Subcutaneous adipose tissue (tissue), 4 donors: ENCODE data around the gene LRP10. TPM values are rescaled to one million over a fixed set of nuclear protein-coding genes. Genes with fewer than 3 reads are reported as not detected.

Experiments
- total RNA-seq, 4 donors: library from RNA; depleted of rRNA; stranded (reverse); fragments of >200 nt; gene quantifications; one replicate each; pipeline ENCODE4 v1.1.0, GENCODE V29; 2016
- TF ChIP-seq, protein P1 (sequence below): fragments of 450-650 bp; IDR thresholded peaks from one replicate; pipeline ENCODE4 v1.5.1; 2016; ENCODE audit warnings: low read depth, mild to moderate bottlenecking, control low read depth, antibody characterized with exemption, moderate library complexity

The LRP10 gene
- total RNA-seq, 4 donors from 2014 or later, result 38.8 to 87.0 (median 80.8) TPM

GRCh38 chr14:22841769-22842168 is 29.8 kb upstream of the LRP10 start:
- TF ChIP-seq, protein P1, sequence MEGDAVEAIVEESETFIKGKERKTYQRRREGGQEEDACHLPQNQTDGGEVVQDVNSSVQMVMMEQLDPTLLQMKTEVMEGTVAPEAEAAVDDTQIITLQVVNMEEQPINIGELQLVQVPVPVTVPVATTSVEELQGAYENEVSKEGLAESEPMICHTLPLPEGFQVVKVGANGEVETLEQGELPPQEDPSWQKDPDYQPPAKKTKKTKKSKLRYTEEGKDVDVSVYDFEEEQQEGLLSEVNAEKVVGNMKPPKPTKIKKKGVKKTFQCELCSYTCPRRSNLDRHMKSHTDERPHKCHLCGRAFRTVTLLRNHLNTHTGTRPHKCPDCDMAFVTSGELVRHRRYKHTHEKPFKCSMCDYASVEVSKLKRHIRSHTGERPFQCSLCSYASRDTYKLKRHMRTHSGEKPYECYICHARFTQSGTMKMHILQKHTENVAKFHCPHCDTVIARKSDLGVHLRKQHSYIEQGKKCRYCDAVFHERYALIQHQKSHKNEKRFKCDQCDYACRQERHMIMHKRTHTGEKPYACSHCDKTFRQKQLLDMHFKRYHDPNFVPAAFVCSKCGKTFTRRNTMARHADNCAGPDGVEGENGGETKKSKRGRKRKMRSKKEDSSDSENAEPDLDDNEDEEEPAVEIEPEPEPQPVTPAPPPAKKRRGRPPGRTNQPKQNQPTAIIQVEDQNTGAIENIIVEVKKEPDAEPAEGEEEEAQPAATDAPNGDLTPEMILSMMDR, result no peak

DNA sequence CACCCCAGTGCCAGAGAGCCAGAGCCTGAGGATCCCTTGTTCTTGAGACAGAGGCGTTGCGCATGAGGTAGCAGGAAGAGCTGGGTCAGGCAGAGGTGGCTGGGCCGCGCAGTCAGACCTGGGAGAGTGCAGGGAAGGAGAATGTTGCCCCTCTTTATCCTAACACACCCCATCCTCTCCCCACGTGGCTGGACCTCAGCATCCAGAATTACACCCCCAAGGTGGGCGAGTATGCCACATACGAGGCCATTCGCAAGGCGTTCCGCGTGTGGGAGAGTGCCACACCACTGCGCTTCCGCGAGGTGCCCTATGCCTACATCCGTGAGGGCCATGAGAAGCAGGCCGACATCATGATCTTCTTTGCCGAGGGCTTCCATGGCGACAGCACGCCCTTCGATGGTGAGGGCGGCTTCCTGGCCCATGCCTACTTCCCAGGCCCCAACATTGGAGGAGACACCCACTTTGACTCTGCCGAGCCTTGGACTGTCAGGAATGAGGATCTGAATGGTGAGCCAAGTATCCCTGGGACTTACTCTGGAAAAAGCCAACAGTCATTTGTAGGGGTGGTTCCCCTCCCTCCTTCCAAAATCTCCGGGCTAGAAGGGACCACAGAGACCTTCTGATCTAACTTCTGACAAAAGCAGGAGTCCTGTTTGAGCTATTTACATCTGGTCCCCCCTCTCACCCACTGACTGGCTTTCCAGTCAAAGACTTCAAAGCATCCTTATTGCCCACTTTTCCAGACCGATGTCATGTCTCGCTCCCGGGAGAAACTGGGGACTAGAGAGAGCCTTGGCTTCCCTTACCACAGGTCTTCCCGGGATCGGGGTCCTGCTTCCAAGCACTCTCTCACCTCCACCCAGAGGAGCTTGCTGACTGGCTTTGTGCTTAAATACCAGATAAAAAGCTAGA is 29.1 kb upstream of the LRP10 start:
- TF ChIP-seq, protein P1, result no peak

DNA sequence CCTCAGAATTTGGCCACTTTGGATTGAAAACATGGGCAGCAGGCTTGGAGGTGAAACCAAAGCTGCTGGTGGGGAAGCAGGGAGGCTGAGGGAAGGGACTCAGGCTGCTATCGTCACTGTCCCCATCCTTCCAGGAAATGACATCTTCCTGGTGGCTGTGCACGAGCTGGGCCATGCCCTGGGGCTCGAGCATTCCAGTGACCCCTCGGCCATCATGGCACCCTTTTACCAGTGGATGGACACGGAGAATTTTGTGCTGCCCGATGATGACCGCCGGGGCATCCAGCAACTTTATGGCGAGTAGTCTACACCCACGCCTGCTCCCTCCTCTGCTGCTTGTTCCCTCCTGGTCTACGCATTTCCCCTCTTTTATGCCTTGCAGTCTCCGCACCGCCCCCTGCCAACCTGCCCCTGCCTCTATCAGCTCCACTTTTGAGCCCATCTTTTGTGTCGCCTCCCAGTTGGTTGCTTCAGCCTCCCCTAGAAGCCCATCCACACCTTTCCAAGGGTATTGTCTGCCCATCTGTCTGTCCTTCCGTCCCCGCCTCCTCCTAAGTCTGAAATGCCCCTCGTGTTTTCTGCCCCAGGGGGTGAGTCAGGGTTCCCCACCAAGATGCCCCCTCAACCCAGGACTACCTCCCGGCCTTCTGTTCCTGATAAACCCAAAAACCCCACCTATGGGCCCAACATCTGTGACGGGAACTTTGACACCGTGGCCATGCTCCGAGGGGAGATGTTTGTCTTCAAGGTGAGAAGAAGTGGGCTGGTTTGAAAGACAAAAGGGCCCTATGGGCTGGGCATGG is 28.2 kb upstream of the LRP10 start:
- TF ChIP-seq, protein P1, result no peak

GRCh38 chr14:22844221-22845102 is 27.1 kb upstream of the LRP10 start:
- TF ChIP-seq, protein P1, result no peak

DNA sequence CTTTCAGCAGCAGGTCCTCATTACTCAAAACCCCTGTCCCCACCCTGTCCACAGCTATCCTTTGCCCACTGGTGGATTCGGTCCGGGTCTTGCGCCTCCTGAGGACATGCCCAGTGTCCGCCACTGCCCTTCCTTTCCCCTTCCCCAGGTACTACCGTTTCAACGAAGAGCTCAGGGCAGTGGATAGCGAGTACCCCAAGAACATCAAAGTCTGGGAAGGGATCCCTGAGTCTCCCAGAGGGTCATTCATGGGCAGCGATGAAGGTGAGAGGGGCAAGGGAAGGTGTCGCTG is 26.5 kb upstream of the LRP10 start:
- TF ChIP-seq, protein P1, result no peak

GRCh38 chr14:22845821-22846625 is 25.5 kb upstream of the LRP10 start:
- TF ChIP-seq, protein P1, result no peak
